ENCODE data around the gene SFXN5. TPM values are rescaled to one million over a fixed set of nuclear protein-coding genes. Genes with fewer than 3 reads are reported as not detected.

SFXN5 gene
- total RNA-seq, 1 donor from 2014 or later, result 13.7 TPM

GRCh38 chr2:72995430-72996116 lies 75.9 kb downstream of the SFXN5 start:
- Mint-ChIP-seq H3K9me3 (ENCODE audit: unreplicated experiment) (no peaks in the 10 kb centered on the region), H3K27me3 (ENCODE audit: unreplicated experiment) (peaks cover 8% of the 10 kb centered on the region), H3K4me3 (ENCODE audit: unreplicated experiment) (no peak overlapping the region), H3K27ac (ENCODE audit: unreplicated experiment) (no peak overlapping the region), H3K4me1 (ENCODE audit: low read depth, unreplicated experiment) (no peaks in the 10 kb centered on the region), H3K36me3 (ENCODE audit: unreplicated experiment) (no peaks in the 10 kb centered on the region)
- no peak for TF ChIP-seq CTCF (IDR thresholded peaks at IDR 0.05; ENCODE audit: partially characterized antibody, unreplicated experiment)
- DNase-seq, result no peak

- DNase-seq, result no peak
- no peak for TF ChIP-seq CTCF (IDR thresholded peaks at IDR 0.05; ENCODE audit: partially characterized antibody, unreplicated experiment)
- Mint-ChIP-seq H3K4me1 (ENCODE audit: low read depth, unreplicated experiment) (no peaks in the 10 kb centered on the region), H3K27me3 (ENCODE audit: unreplicated experiment) (peaks cover 8% of the 10 kb centered on the region), H3K36me3 (ENCODE audit: unreplicated experiment) (no peaks in the 10 kb centered on the region), H3K27ac (ENCODE audit: unreplicated experiment) (no peak overlapping the region), H3K4me3 (ENCODE audit: unreplicated experiment) (no peak overlapping the region), H3K9me3 (ENCODE audit: unreplicated experiment) (no peaks in the 10 kb centered on the region)
These were observed 76.5 kb downstream of the SFXN5 start for GRCh38 chr2:72994991-72995380.

GRCh38 chr2:72994282-72994990 lies 77.1 kb downstream of the SFXN5 start:
- DNase-seq, result no peak
- no peaks in the 10 kb centered on the region for H3K4me1 Mint-ChIP-seq (ENCODE audit: low read depth, unreplicated experiment)
- H3K4me3 Mint-ChIP-seq (ENCODE audit: unreplicated experiment), result no peak overlapping the region
- no peaks in the 10 kb centered on the region for H3K36me3 Mint-ChIP-seq (ENCODE audit: unreplicated experiment)
- H3K9me3 Mint-ChIP-seq (ENCODE audit: unreplicated experiment), result no peaks in the 10 kb centered on the region
- H3K27me3 Mint-ChIP-seq (ENCODE audit: unreplicated experiment), result peaks cover 8% of the 10 kb centered on the region
- no peak overlapping the region for H3K27ac Mint-ChIP-seq (ENCODE audit: unreplicated experiment)
- TF ChIP-seq CTCF (IDR thresholded peaks at IDR 0.05; ENCODE audit: partially characterized antibody, unreplicated experiment), result no peak

- TF ChIP-seq CTCF (IDR thresholded peaks at IDR 0.05; ENCODE audit: partially characterized antibody, unreplicated experiment), result no peak
- Mint-ChIP-seq H3K36me3 (ENCODE audit: unreplicated experiment) (no peaks in the 10 kb centered on the region), H3K4me3 (ENCODE audit: unreplicated experiment) (no peak overlapping the region), H3K9me3 (ENCODE audit: unreplicated experiment) (no peaks in the 10 kb centered on the region), H3K27ac (ENCODE audit: unreplicated experiment) (no peak overlapping the region), H3K27me3 (ENCODE audit: unreplicated experiment) (peaks cover 8% of the 10 kb centered on the region), H3K4me1 (ENCODE audit: low read depth, unreplicated experiment) (no peaks in the 10 kb centered on the region)
- DNase-seq, result no peak
These were observed 77.6 kb downstream of the SFXN5 start for GRCh38 chr2:72993933-72994280.
